Measurements from ENCODE around the gene RPLP2.

GRCh38 chr11:849951-850774, 40.4 kb downstream of the RPLP2 start:
- TF ChIP-seq EZH2 (IDR thresholded peaks at IDR 0.05; ENCODE audit: borderline replicate concordance, low read depth, low read length, poor library complexity, severe bottlenecking) (no peak), CTCF (conservative IDR thresholded peaks at IDR 0.05; ENCODE audit: low read depth, low read length) (no peak)
